Measurements from ENCODE around the gene TMEM132D.

Gene TMEM132D

GRCh38 chr12:129530984-129531383 lies 372.8 kb downstream of the TMEM132D start:
- no peak for DNase-seq

GRCh38 chr12:129530517-129530916 lies 373.3 kb downstream of the TMEM132D start:
- no peak for DNase-seq

GRCh38 chr12:129527506-129527905 lies 376.3 kb downstream of the TMEM132D start:
- DNase-seq: no peak

DNA sequence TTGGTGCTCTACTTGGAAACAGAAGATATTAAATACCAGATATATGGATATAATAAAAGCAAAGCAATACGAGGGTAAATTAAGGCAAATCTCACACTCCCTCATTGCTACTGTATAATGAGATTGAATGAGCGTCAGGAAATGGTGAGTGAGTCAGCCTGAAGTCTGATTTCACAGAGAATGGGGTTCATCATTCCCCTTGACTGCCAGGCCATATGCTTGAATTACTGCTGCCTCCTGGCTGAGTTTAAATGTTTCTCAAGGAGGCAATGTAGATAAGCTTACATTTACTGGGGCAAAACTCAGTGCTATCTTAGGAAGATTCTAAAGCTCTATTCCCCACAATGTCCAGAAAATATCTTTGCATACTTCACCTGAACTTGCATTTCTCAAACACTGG lies 380.2 kb downstream of the TMEM132D start:
- no peak for DNase-seq

- DNase-seq: no peak
These were observed 383.1 kb downstream of the TMEM132D start for GRCh38 chr12:129520739-129521138.

DNA sequence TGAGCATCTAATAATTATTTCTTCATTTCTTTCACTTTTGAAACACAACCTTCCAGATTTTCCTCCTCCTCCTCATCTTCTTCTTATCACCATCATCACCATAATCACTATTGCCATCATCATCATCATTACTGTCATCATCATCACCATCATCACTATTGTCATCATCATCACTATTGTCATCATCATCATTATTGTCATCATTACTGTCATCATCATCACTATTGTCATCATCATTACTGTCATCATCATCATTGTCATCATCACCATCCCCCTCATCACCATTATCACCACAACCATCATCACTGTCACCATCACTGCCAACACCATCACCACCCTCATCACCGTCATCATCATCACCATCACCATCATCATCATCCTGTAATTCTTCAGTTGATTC lies 400.0 kb downstream of the TMEM132D start:
- no peak for DNase-seq

DNA sequence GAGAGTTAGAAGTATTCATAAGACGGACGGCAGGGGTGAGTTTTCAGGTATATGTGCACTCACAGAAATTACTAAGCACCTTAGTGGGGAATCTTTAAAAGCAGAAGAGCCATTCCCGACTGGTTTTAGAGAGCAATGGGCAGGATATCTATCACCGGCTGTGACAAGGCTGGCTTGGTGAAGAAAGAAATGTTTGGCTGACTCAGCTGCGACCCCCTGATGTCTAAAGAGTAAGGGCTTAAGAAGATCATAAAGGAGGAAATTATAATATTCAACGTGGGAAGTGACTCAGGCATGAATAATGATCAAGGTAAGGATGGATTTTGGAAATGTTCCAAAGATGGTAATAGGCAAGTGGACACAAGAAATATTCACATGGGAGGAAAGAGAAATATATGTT lies 407.6 kb downstream of the TMEM132D start:
- no peak for DNase-seq

DNA sequence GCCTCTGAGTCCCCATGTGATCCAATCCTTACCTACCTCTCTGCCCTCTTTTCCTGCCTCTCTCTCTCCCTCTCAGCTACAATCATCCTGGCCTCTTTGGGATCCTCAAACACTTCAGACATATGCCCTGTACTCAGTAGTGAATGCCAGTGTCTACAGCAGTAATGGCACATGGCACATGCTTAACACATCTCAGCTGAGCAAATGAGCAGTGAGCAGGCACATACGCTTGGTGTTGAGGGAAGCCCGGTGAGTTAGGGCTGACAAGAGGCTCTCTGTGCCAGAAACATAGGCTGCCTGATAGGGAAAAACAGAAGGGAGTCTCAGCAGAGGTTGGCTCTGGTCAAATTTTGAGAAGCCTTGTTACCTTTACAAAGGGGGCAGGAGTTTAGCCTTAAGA lies 409.1 kb downstream of the TMEM132D start:
- DNase-seq: no peak

- no peak for DNase-seq
These were observed 409.6 kb downstream of the TMEM132D start for GRCh38 chr12:129494260-129494659.

DNA sequence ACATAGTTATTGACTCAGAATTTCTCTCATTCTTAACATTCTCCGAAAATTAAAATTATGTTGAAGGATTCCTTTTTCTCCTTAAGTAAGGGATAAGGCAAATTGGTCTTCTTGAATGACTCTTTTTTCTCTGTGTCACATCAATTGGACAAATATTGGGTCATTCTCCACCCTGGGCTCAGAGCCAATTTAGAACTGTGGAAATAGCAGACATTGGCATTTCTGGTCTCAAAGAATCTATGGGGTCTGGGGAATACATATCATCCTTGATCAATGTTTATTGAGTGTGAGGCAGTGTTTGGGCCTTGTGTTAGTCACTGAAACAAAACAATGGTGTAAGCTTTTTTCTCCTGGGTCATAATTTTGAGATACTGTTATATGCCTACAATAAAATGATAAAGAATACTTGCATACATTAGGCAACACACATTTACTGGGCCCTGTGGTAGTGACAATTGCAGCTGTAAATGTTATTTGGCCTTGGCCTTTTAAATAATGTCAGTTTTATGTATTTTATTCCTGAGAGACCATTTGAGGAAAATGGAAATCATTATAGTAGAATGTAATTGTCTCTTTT lies 414.6 kb downstream of the TMEM132D start:
- no peak for DNase-seq

- no peak for DNase-seq
These were observed 416.9 kb downstream of the TMEM132D start for GRCh38 chr12:129486931-129487330.

DNA sequence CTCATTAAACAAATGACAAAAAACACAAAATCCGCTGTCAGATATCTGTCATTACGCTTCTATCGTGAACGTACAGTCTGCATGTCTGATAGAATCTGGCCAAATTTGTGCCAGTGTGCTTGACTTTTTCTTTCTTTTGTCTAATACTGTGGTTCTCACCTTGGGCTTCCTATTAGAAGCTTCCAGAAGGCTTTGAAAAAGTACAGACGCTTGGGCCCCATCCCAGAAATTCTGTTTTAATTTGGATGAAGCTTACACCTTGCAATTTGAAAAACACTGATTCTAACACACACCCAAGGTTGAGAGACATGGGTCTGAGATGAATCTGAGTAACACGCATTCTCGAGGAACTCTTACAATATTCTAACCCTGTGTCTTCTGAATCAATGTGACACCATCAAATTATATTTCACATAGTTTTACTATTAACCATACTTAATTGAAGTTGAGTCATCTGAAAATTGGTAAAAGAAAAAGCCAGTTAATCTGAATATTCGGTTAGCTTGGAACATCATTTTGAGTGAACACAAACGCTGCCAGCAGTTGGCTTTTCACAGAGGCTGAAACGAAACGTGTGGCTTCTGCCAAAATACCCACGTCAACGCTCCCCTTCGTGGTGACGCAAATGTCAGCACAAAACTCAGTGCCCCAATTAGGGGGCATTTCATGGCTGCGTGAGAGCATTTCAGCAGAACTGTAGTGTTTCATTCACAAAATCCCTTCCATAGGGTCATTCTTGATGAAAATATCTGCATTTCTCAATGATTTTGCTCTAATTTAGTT lies 420.5 kb downstream of the TMEM132D start:
- no peak for DNase-seq

- DNase-seq: no peak
These were observed 421.9 kb downstream of the TMEM132D start for GRCh38 chr12:129481921-129482320.

DNA sequence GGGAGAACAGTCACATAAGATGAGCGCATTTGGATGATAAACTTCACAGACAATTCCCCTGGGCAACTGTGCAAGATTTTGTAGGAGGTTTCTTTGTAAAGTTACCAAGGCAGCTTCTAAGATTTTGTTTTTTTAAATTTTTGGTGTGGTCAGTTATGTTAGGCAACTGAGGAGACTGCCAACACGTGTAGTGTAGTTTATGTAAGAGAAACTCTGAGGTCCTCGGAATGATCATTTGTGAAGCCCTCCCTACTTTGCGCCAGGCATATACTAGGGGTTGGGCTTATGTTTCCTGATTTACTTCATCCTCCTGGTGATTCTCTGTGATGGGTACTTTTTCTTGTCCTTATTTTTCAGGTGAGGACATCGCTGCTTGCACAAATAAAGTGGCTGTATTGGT lies 433.6 kb downstream of the TMEM132D start:
- DNase-seq: no peak

DNA sequence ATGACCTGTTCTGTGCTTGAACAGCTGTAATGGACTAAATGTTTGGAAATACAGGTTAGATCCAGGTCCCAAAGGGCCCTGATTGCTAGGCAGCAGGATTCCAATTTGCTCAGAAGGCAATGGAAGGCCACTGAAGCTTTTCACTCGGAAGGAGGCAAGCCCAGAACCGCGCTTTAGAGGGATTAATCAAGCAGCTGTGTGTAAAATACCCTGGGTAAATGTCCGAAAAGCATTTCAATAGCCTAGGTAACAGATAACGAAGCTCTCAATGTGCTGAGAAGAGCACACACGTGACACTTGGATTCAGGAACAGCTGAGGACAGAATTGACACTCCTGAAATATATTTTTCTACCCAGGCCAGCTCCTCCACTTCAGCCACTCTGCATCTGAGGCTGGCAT lies 436.1 kb downstream of the TMEM132D start:
- DNase-seq: no peak

DNA sequence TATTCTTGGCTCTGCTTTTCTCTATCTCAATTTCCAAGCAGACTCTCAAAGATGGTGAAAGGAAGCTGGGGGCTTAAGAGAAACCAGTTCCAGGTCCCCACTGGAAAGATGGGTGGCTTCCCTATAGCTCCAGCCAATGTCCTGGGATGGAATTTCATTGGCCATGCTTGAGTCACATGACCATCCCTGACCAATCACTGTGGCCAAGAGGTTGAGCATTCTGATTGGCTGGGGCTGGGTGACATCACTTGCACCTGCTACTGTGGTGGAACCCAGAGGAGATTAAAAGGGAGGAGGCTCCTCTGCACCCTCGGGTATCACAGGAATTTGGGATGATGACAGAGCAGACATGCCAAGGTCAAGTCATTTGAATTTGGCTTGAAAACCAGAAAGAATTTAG lies 436.5 kb downstream of the TMEM132D start:
- no peak for DNase-seq

DNA sequence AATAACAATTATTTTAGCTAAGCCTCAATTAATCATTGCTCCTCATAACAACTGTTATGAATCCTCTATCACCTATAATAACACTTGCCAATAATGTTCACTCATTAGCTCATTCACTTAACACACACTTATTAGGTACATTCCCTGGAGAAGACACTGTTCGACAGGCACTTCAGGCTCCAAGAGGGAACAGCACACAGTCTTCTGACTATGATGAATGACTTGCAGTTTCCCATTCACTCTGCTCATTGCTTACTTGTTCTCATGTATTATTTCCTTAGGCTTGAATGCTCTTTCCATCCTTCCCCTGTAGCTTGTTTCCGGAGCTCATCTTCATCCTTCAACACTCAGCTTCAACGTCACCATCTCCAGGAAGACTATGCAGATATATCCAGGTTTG lies 437.3 kb downstream of the TMEM132D start:
- no peak for DNase-seq

DNA sequence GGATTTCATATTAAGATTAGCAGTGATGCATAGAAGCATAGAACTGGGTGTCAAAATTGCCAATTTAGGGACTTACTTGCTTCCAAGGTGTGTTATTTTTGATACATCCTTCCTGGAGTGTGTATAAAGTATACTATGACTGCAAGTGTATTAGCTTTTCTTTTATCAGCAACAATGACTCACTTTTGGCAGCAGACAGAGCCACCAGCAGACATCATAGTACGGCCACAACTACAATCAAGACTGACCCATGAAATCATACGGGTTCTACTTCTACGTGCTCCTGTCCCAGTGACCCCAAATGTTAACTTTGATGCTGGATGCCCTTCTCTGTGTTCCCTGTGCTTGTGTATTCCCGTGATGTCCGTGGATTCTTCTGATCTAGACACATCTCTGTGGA lies 443.9 kb downstream of the TMEM132D start:
- no peak for DNase-seq

DNA sequence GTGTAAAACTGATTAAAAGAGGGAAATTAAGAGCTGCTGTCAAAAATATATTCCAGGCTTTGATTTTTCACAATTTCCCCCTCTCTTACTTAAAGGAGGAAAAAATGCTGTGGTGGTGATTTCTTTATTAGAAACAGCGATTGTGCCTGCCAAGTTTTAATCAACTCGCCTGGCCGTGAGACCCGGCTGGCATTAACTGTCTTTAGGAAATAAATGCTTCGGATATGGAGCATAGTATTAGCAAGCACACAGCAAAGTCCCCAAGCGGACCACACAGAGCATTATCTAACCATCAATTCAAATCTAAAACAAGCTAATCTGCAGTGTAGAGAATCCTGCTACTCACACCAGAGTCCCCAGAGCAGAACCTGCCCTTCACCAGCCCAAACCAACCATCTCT lies 457.1 kb downstream of the TMEM132D start:
- DNase-seq: no peak

- no peak for DNase-seq
These were observed 463.5 kb downstream of the TMEM132D start for GRCh38 chr12:129440278-129440677.

DNA sequence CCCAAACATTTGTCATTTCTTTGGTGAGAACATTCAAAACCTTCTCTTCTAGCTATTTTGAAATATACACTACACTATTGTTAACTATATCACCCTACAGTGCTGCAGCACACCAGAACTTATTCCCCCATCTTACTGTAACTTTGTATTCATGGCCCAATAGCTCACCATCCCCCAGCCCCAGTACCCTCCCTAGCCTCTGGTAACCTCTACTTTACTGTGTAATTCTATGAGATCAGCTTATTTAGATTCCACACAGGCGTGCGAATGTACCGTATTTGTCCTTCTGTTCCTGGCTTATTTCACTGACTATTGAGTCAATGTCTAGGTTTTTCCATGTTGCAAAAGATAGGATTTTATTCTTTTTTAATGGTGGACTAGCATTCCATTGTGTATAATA lies 469.0 kb downstream of the TMEM132D start:
- no peak for DNase-seq

DNA sequence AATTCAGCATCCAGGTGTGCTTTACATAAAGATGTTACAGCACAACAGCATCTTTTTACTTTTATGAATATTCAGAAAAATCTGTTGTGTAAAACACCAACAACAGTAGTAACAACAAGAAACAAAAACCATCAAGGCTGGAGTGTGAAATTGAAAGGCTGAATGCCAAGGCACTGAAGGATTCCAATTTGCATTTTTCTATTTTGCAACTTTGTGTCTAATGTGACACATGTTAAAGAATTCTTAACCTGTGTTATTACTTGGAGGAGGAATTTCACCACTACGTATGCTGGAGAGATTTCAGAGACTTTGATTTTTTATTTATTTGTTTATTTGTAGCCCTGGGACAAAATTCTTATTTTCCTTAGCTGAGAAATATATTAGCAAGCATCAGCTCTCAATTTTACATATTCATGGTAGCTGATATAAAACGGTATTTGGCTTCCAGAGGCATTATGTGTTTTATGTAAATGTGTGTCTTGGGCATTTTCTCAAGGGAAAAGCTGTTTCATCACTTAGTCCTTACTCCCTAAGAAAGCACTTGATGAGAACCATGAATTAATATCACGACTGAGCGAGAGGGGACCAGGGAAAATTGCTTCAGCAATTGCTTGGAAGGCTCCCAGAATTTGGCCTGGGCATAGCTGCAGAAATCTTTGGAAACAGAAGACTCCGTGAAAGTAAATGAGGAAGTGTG lies 475.4 kb downstream of the TMEM132D start:
- no peak for DNase-seq

DNA sequence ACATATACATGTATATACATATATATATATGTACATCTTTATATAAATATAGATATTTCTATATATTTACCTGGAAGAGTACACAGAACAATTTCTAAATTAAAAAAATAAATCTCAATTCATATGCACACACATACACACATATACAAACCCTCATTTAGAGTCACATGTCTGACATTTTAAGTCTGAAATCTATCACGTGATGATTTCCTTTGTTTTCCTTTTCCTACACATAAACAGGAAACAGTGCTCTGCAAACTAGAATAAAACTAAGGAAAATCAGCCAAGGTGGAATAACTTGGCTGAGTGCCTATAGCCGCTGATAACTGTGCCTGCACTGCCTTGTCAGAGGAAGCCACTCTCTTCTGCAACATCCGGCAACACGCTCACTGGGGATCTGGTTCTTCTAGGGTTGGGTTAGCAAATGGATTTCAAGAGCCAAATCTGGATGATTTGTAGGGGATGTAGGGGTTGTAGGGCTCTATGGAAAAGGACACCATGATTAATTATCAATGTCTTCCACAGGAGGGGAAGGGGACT lies 480.7 kb downstream of the TMEM132D start:
- no peak for DNase-seq

DNA sequence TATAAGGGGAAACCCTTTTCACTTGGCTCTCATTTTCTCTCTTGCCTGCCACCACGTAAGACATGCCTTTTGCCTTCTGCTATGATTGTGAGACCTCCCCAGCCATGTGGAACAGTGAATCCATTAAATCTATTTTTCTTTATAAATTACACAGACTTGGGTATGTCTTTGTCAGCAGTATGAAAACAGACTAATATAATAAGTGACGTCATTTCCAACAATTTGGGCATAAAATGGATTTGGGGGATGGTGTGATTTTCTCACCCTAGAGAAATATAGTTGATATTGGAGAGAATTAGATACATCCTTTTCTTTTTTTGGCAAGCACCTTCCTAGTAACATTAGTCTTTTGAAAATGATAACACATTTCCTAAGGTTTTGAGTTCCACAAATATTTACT lies 490.5 kb downstream of the TMEM132D start:
- DNase-seq: no peak

All from stimulated activated CD4-positive, alpha-beta T cell treated with anti-CD3 and anti-CD28 coated beads, Interleukin-2, amount 100 ng/mL, for 48 hours (primary cell).